Measurements from ENCODE around the gene EOLA2. TPM values are rescaled to one million over a fixed set of nuclear protein-coding genes. Genes with fewer than 3 reads are reported as not detected.
A peak's percentile ranks its signal among the peaks of the same experiment; 100 is the strongest.
"Not testable (repeated sequence)": the region's sequence is repeated elsewhere in the genome, so short reads cannot be mapped to it uniquely, and the experiment has no call there.

The EOLA2 gene
- total RNA-seq, 5 donors from 2014 or later (not counting 1 experiment from before 2014, with no cell fraction given) = 43.2 to 58.7 (median 48.5) TPM

DNA sequence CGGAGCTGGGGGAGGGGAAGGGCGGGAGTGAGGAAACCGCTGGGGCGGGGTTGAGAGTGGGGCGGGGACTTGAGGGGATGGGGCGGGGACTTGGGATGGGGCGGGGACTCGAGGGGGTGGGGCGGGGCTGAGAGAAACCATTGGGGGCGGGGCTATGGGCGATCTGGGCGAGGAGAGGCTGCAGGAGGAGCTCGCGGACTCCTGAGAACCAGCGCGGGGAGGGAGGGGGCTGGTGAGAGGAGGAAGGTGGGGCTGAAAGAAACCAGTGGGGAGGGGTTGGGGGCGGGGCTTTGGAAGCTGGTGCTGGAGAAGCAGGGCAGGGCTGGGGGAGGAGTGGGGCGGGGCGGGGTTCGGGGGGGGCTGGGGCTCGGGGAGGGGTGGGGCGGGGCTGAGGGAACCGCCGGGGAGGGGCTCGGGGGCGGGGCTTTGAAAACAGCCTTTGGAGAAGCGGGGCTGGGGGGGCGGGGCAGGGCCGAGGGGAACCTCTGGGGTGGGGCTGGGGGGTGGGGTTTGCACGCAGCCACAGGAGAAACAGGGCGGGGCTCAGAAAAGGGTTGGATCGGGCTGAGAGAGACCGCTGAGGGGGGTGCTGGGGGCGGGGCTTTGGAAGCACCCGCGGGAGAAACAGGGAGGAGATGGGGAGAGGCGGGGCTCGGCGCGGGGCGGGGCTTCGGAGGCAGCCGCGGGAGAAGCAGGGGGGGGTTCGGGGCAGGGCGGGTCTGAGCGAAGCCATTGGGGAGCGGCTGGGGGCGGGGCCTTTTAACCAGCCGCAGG lies 777 bp upstream of the EOLA2 start:
- peak overlapping the region; percentile 98 for H3K27ac ChIP-seq (ENCODE audit: low read length)
- H3K36me3 ChIP-seq (ENCODE audit: control insufficient read depth in 2 of 2, extremely low read depth in 1 of 2, insufficient read depth in 1 of 2, low read length in 1 of 2) = no peaks in the 10 kb centered on the region
- CTCF ChIA-PET = interaction anchor here (0.6 to 3.2 kb wide), 11 partner anchors 67 to 777 kb away, joined by 3 to 64 read pairs (median 4); partner anchors contain the start of genes EOLA1 (in 1 of the 2), MTM1 (in 1 of the 2) and MTMR1 (in 1 of the 2)
- Mint-ChIP-seq H3K27me3 (no peaks in the 10 kb centered on the region), H3K9me3 (no peaks in the 10 kb centered on the region), H3K4me1 (peaks cover 7 to 10% (median 9%) of the 10 kb centered on the region in 3 donors), H3K27ac (no peak overlapping the region), H3K36me3 (peaks cover 4% of the 10 kb centered on the region), H3K4me3 (peak overlapping the region; percentile 21 to 92 (median 28))
- peak overlapping the region in 1 of 2 donors; percentile 92 for H3K4me3 ChIP-seq (ENCODE audit: control insufficient read depth in 1 of 2, extremely low read depth in 1 of 2, low read length in 1 of 2)
- POLR2A ChIA-PET = interaction anchor here (0.5 to 3.7 kb wide), 12 partner anchors 109 to 1889 kb away, joined by 3 to 91 read pairs (median 3); partner anchors contain the start of gene EOLA1 (in 1 of the 2)
- ATAC-seq (replicated peaks in 1 of 4) (peak; percentile 8 to 48 (median 32)), DNase-seq (peak; percentile 70 to 92 (median 87))
- WGBS (ENCODE audit: insufficient coverage) = 0% methylated on average over 1 of the region's 50 CpGs
- H3K27me3 ChIP-seq (replicated peaks in 1 of 2; ENCODE audit: control insufficient read depth in 2 of 2, extremely low read depth in 1 of 2, insufficient read depth in 2 of 2, low read length in 1 of 2) = no peaks in the 10 kb centered on the region
- H3K4me1 ChIP-seq (ENCODE audit: control insufficient read depth in 1 of 2, extremely low read depth in 1 of 2, insufficient read depth in 2 of 2, low read length in 2 of 2) = peaks cover 0 to 13% of the 10 kb centered on the region in 2 experiments
- H3K9me3 ChIP-seq = no peaks in the 10 kb centered on the region

DNA sequence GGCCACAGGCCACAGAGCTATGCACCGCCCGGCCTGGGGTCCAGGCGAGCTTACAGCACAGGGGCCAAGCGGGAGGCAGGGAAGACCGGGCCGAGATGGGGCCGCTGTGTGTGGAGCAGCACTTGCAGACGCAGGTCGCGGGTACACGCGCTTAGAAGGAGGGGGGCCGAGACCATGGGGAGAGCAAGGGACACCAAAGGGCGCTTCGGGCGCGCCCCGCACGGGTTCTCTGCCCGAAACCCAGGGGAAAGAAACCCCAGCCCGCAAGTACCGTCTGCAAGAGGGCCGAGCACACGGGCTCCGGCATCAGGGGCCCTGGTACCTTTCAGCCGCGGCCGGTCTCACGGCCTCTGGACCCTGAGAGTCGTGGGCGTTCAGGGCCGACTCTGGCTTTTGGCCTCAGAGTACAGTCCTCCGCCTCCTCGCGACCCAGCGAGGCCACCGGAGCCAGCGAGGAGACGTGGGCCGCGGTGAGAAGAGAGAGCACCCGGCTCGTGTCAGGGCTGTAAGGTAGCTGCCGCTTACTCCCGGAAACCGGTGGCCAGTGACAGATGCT lies 342 bp downstream of the EOLA2 start:
- Histone ChIP-seq H3K9me3 (no peaks in the 10 kb centered on the region), H3K27me3 (replicated peaks in 1 of 2; ENCODE audit: control insufficient read depth in 2 of 2, extremely low read depth in 1 of 2, insufficient read depth in 2 of 2, low read length in 1 of 2) (no peaks in the 10 kb centered on the region), H3K27ac (ENCODE audit: low read length) (peak overlapping the region; percentile 98), H3K4me1 (ENCODE audit: control insufficient read depth in 1 of 2, extremely low read depth in 1 of 2, insufficient read depth in 2 of 2, low read length in 2 of 2) (peaks cover 0 to 13% of the 10 kb centered on the region in 2 experiments), H3K4me3 (ENCODE audit: control insufficient read depth in 1 of 2, extremely low read depth in 1 of 2, low read length in 1 of 2) (peak overlapping the region; percentile 50 to 92), H3K36me3 (ENCODE audit: control insufficient read depth in 2 of 2, extremely low read depth in 1 of 2, insufficient read depth in 1 of 2, low read length in 1 of 2) (no peaks in the 10 kb centered on the region)
- peak overlapping the region; percentile 91 to 93 (median 92) for H3K4me3 Mint-ChIP-seq
- under 1% methylated on average over 34 of the region's 46 CpGs for WGBS (ENCODE audit: insufficient coverage)
- H3K9me3 Mint-ChIP-seq = no peaks in the 10 kb centered on the region
- no peak for ATAC-seq (replicated peaks in 1 of 4)
- ChIA-PET CTCF (interaction anchor here in 1 of 2 donors (0.6 to 3.2 kb wide), 4 partner anchors 66 to 630 kb away, joined by 3 to 64 read pairs (median 4); partner anchors contain the start of genes EOLA1 and MTM1), POLR2A (interaction anchor here (0.5 to 3.7 kb wide), 6 partner anchors 108 to 1888 kb away, joined by 3 to 91 read pairs (median 3); partner anchors contain the start of gene EOLA1 (in 1 of the 2))
- peak in 26 of 35 experiments; percentile 1 to 44 (median 16) for DNase-seq
- peaks cover 7 to 10% (median 9%) of the 10 kb centered on the region in 3 donors for H3K4me1 Mint-ChIP-seq
- peaks cover 4% of the 10 kb centered on the region for H3K36me3 Mint-ChIP-seq
- H3K27me3 Mint-ChIP-seq = no peaks in the 10 kb centered on the region
- peak overlapping the region; percentile 99 to 100 for H3K27ac Mint-ChIP-seq

DNA sequence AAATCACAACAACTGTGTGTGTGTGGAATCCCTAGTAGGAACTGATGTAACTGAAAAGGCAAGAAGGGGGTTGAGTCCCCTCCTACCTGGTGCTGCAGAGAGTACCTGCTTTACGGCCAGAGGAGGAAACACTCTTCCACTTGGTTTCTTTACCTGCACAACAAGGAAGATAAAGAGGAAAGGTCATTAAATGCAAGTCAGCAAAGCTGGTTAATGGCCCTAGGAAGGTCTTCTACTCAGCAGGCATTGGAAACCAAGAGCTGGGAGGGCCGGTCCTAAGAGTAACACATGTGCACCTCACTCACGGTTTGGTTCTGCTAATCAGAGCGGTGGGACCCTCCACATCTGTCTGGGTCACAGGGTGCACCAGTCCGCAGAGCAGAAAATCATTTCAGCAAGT lies 963 bp downstream of the EOLA2 start:
- POLR2A ChIA-PET = interaction anchor here in 1 of 2 donors (3.7 kb wide), 1 partner anchor 397 kb away, joined by 91 read pairs; the partner anchor contains the start of gene EOLA1
- Histone ChIP-seq H3K4me3 (ENCODE audit: control insufficient read depth in 1 of 2, extremely low read depth in 1 of 2, low read length in 1 of 2) (peak overlapping the region in 1 of 2 donors; percentile 92), H3K4me1 (ENCODE audit: control insufficient read depth in 1 of 2, extremely low read depth in 1 of 2, insufficient read depth in 2 of 2, low read length in 2 of 2) (peaks cover 0 to 13% of the 10 kb centered on the region in 2 experiments), H3K27ac (ENCODE audit: low read length) (peak overlapping the region; percentile 98)
- not testable (repeated sequence) for H3K27me3 ChIP-seq (replicated peaks in 1 of 2; ENCODE audit: control insufficient read depth in 2 of 2, extremely low read depth in 1 of 2, insufficient read depth in 2 of 2, low read length in 1 of 2); ATAC-seq (replicated peaks in 1 of 4); H3K27me3 Mint-ChIP-seq; H3K9me3 ChIP-seq; H3K36me3 Mint-ChIP-seq; H3K9me3 Mint-ChIP-seq; H3K36me3 ChIP-seq (ENCODE audit: control insufficient read depth in 2 of 2, extremely low read depth in 1 of 2, insufficient read depth in 1 of 2, low read length in 1 of 2)
- DNase-seq = peak in 2 of 35 experiments; percentile 1 to 3
- Mint-ChIP-seq H3K4me3 (peak overlapping the region; percentile 91 to 93 (median 92)), H3K27ac (peak overlapping the region; percentile 78 to 100), H3K4me1 (peaks cover 7 to 10% (median 9%) of the 10 kb centered on the region in 3 donors)
- CTCF ChIA-PET = interaction anchor here in 1 of 2 donors (3.2 kb wide), 1 partner anchor 397 kb away, joined by 64 read pairs; the partner anchor contains the start of gene EOLA1
- no CpG with 5 or more reads among the region's 5 CpGs for WGBS (ENCODE audit: insufficient coverage)

DNA sequence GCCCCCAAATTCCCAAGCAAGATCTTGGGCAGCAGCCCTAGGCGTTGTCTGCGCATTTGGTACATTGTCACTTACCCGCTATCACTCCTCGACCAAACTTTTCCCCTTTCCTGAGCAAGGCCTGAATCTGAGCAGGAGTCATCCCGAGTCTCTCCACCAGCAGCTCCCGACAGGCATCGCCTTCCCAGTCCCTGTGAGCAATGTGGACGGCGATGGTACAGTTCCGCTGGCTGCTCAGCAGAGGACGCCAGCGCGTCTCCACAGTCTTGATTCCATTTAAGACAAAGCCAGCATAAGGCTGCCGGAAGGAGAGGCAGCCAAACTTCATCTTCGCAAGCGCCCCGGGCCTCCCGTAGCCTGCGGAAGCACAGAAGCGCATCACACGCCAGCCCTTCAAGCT lies 4.7 kb downstream of the EOLA2 start:
- H3K4me3 Mint-ChIP-seq; H3K4me3 ChIP-seq (ENCODE audit: control insufficient read depth in 1 of 2, extremely low read depth in 1 of 2, low read length in 1 of 2); CTCF ChIA-PET; H3K9me3 Mint-ChIP-seq; H3K27me3 Mint-ChIP-seq; H3K36me3 Mint-ChIP-seq; H3K27me3 ChIP-seq (replicated peaks in 1 of 2; ENCODE audit: control insufficient read depth in 2 of 2, extremely low read depth in 1 of 2, insufficient read depth in 2 of 2, low read length in 1 of 2); DNase-seq; H3K27ac Mint-ChIP-seq; H3K27ac ChIP-seq (ENCODE audit: low read length); H3K9me3 ChIP-seq; H3K4me1 ChIP-seq (ENCODE audit: control insufficient read depth in 1 of 2, extremely low read depth in 1 of 2, insufficient read depth in 2 of 2, low read length in 2 of 2); H3K36me3 ChIP-seq (ENCODE audit: control insufficient read depth in 2 of 2, extremely low read depth in 1 of 2, insufficient read depth in 1 of 2, low read length in 1 of 2); H3K4me1 Mint-ChIP-seq; POLR2A ChIA-PET; ATAC-seq (replicated peaks in 1 of 4): not testable (repeated sequence)
- no CpG with 5 or more reads among the region's 21 CpGs for WGBS (ENCODE audit: insufficient coverage)

DNA sequence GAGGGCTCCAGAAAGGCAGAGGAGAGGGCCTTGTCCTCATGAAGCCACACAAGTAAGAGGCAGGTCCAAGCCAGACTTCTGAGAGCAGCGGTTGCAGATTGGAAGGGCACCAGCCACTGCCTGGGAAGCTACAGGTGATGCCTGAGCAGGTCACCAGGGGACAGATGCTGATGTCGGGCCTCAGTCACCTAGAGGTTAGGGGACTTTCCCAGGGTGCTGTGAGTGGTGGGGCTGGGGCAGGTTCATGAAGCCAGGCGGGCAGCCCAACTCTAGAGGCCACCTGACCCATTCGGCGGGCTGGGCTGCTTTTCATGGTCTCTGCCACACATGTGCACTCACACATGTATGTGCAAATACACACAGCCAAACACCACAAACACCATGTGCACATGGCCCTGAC lies 5.3 kb downstream of the EOLA2 start:
- H3K4me3 ChIP-seq (ENCODE audit: control insufficient read depth in 1 of 2, extremely low read depth in 1 of 2, low read length in 1 of 2) = not testable (repeated sequence)

DNA sequence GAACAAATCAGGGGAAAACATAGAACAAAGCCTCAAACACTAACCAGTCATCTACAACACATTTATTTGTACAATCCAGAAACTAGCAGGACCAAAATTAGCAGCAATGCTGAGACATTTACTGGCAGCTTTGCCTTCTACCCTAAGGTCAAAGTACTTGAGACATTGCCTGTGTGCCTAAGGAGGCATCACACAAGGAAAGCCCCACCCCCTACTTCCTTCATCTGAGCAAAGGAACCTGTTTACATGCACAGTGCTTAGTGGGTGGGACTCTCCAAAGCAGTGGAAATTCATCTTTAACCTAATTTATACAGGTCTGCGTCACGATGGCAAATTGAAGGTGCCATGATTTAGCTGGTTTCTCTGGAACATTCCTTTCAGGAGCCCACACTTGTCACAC lies 6.1 kb downstream of the EOLA2 start:
- CTCF ChIA-PET; H3K4me1 Mint-ChIP-seq; H3K36me3 ChIP-seq (ENCODE audit: control insufficient read depth in 2 of 2, extremely low read depth in 1 of 2, insufficient read depth in 1 of 2, low read length in 1 of 2); H3K4me1 ChIP-seq (ENCODE audit: control insufficient read depth in 1 of 2, extremely low read depth in 1 of 2, insufficient read depth in 2 of 2, low read length in 2 of 2); DNase-seq; POLR2A ChIA-PET; H3K27me3 Mint-ChIP-seq; H3K27me3 ChIP-seq (replicated peaks in 1 of 2; ENCODE audit: control insufficient read depth in 2 of 2, extremely low read depth in 1 of 2, insufficient read depth in 2 of 2, low read length in 1 of 2); H3K4me3 ChIP-seq (ENCODE audit: control insufficient read depth in 1 of 2, extremely low read depth in 1 of 2, low read length in 1 of 2); H3K27ac Mint-ChIP-seq; H3K9me3 Mint-ChIP-seq; H3K36me3 Mint-ChIP-seq; H3K4me3 Mint-ChIP-seq; H3K9me3 ChIP-seq; H3K27ac ChIP-seq (ENCODE audit: low read length); ATAC-seq (replicated peaks in 1 of 4): not testable (repeated sequence)
- no CpG with 5 or more reads among the region's 2 CpGs for WGBS (ENCODE audit: insufficient coverage)

More for the DNA sequence above, 5.3 kb downstream of the EOLA2 start:
- H3K9me3 Mint-ChIP-seq; H3K4me3 Mint-ChIP-seq; H3K27me3 ChIP-seq (replicated peaks in 1 of 2; ENCODE audit: control insufficient read depth in 2 of 2, extremely low read depth in 1 of 2, insufficient read depth in 2 of 2, low read length in 1 of 2); DNase-seq; POLR2A ChIA-PET; H3K9me3 ChIP-seq; H3K27me3 Mint-ChIP-seq; H3K4me1 Mint-ChIP-seq; CTCF ChIA-PET; ATAC-seq (replicated peaks in 1 of 4); H3K27ac Mint-ChIP-seq; H3K27ac ChIP-seq (ENCODE audit: low read length); H3K36me3 ChIP-seq (ENCODE audit: control insufficient read depth in 2 of 2, extremely low read depth in 1 of 2, insufficient read depth in 1 of 2, low read length in 1 of 2); H3K36me3 Mint-ChIP-seq; H3K4me1 ChIP-seq (ENCODE audit: control insufficient read depth in 1 of 2, extremely low read depth in 1 of 2, insufficient read depth in 2 of 2, low read length in 2 of 2): not testable (repeated sequence)
- no CpG with 5 or more reads among the region's 5 CpGs for WGBS (ENCODE audit: insufficient coverage)
